ACC112 (cell line): ENCODE measurements around the gene SORBS2.

Experiments used
- H2AFZ ChIP-seq: fragments of 200-600 bp; sonication (generic); one replicate; pipeline ENCODE4 v1.6.0; 2017; ENCODE audit warnings: antibody characterized with exemption, low read length; ENCODE audit not compliant: unreplicated experiment
- H3K27ac ChIP-seq: fragments of 200-600 bp; sonication (generic); 2 replicates; pipeline ENCODE4 v1.5.1; 2014; ENCODE audit warnings: low read depth, mild to moderate bottlenecking, antibody characterized with exemption, low read length, moderate library complexity
- H3K27me3 ChIP-seq: fragments of 200-600 bp; sonication (generic); 2 replicates; pipeline ENCODE4 v1.6.1; 2014; ENCODE audit warnings: mild to moderate bottlenecking, antibody characterized with exemption, low read length, moderate library complexity, mixed read lengths; ENCODE audit not compliant: insufficient read depth
- H3K36me3 ChIP-seq: fragments of 200-600 bp; sonication (generic); 2 replicates; pipeline ENCODE4 v1.6.1; 2016; ENCODE audit warnings: mild to moderate bottlenecking, antibody characterized with exemption, low read length, moderate library complexity, mixed read lengths; ENCODE audit not compliant: insufficient read depth
- H3K4me1 ChIP-seq: fragments of 200-600 bp; sonication (generic); one replicate; pipeline ENCODE4 v1.6.1; 2016; ENCODE audit warnings: low read length, mixed read lengths; ENCODE audit not compliant: insufficient read depth, unreplicated experiment, control insufficient read depth
- H3K4me3 ChIP-seq: fragments of 200-600 bp; sonication (generic); 2 replicates; pipeline ENCODE4 v1.5.1; 2014; ENCODE audit warnings: mild to moderate bottlenecking, low read depth, low read length
- H3K79me2 ChIP-seq: fragments of 200-600 bp; sonication (generic); one replicate; pipeline ENCODE4 v1.6.0; 2016; ENCODE audit warnings: low read length; ENCODE audit not compliant: control insufficient read depth, unreplicated experiment, insufficient read depth

SORBS2 gene

GRCh38 chr4:185602397-185602796 lies 209.6 kb downstream of the SORBS2 start:
- H3K27ac ChIP-seq = no peak overlapping the region

GRCh38 chr4:185600801-185601434 lies 211.1 kb downstream of the SORBS2 start:
- Histone ChIP-seq H3K4me1 (no peaks in the 10 kb centered on the region), H2AFZ (no peak overlapping the region), H3K27ac (no peak overlapping the region), H3K79me2 (no peaks in the 10 kb centered on the region), H3K4me3 (no peak overlapping the region), H3K36me3 (no peaks in the 10 kb centered on the region), H3K27me3 (no peaks in the 10 kb centered on the region)

More at GRCh38 chr4:185602397-185602796, 209.6 kb downstream of the SORBS2 start:
- no peak overlapping the region for H2AFZ ChIP-seq
- H3K4me1 ChIP-seq = no peaks in the 10 kb centered on the region
- no peak overlapping the region for H3K4me3 ChIP-seq
- no peaks in the 10 kb centered on the region for H3K79me2 ChIP-seq
- no peaks in the 10 kb centered on the region for H3K36me3 ChIP-seq
- H3K27me3 ChIP-seq = no peaks in the 10 kb centered on the region

- Histone ChIP-seq H3K27me3 (no peaks in the 10 kb centered on the region), H3K36me3 (no peaks in the 10 kb centered on the region), H3K4me3 (no peak overlapping the region), H3K79me2 (no peaks in the 10 kb centered on the region), H2AFZ (no peak overlapping the region), H3K27ac (no peak overlapping the region), H3K4me1 (no peaks in the 10 kb centered on the region)
Observed at GRCh38 chr4:185599553-185600243, 212.3 kb downstream of the SORBS2 start.

GRCh38 chr4:185598846-185599552 lies 213.0 kb downstream of the SORBS2 start:
- H3K36me3 ChIP-seq = no peaks in the 10 kb centered on the region
- no peak overlapping the region for H3K27ac ChIP-seq
- H3K4me1 ChIP-seq = no peaks in the 10 kb centered on the region
- H2AFZ ChIP-seq = no peak overlapping the region
- H3K27me3 ChIP-seq = no peaks in the 10 kb centered on the region
- H3K4me3 ChIP-seq = no peak overlapping the region
- no peaks in the 10 kb centered on the region for H3K79me2 ChIP-seq

GRCh38 chr4:185597532-185598188 lies 214.3 kb downstream of the SORBS2 start:
- Histone ChIP-seq H3K36me3 (no peaks in the 10 kb centered on the region), H3K27ac (no peak overlapping the region), H3K4me1 (no peaks in the 10 kb centered on the region), H3K79me2 (no peaks in the 10 kb centered on the region), H2AFZ (peak overlapping the region; percentile 27), H3K27me3 (no peaks in the 10 kb centered on the region), H3K4me3 (no peak overlapping the region)

- Histone ChIP-seq H3K4me3 (no peak overlapping the region), H3K79me2 (no peaks in the 10 kb centered on the region), H3K27ac (no peak overlapping the region), H2AFZ (no peak overlapping the region), H3K4me1 (no peaks in the 10 kb centered on the region), H3K36me3 (no peaks in the 10 kb centered on the region), H3K27me3 (no peaks in the 10 kb centered on the region)
Observed at GRCh38 chr4:185592845-185593488, 219.0 kb downstream of the SORBS2 start.

GRCh38 chr4:185592438-185592837 lies 219.6 kb downstream of the SORBS2 start:
- Histone ChIP-seq H3K36me3 (no peaks in the 10 kb centered on the region), H2AFZ (no peak overlapping the region), H3K27ac (no peak overlapping the region), H3K79me2 (no peaks in the 10 kb centered on the region), H3K4me3 (no peak overlapping the region), H3K27me3 (no peaks in the 10 kb centered on the region), H3K4me1 (no peaks in the 10 kb centered on the region)

GRCh38 chr4:185591679-185592141 lies 220.3 kb downstream of the SORBS2 start:
- H3K4me3 ChIP-seq = no peak overlapping the region
- no peaks in the 10 kb centered on the region for H3K79me2 ChIP-seq
- no peaks in the 10 kb centered on the region for H3K36me3 ChIP-seq

GRCh38 chr4:185590982-185591381 lies 221.0 kb downstream of the SORBS2 start:
- H3K36me3 ChIP-seq = no peaks in the 10 kb centered on the region
- no peaks in the 10 kb centered on the region for H3K27me3 ChIP-seq
- H3K4me1 ChIP-seq = no peaks in the 10 kb centered on the region
- H3K4me3 ChIP-seq = no peak overlapping the region
- no peak overlapping the region for H3K27ac ChIP-seq
- H3K79me2 ChIP-seq = no peaks in the 10 kb centered on the region
- no peak overlapping the region for H2AFZ ChIP-seq

More at GRCh38 chr4:185591679-185592141, 220.3 kb downstream of the SORBS2 start:
- Histone ChIP-seq H3K27me3 (no peaks in the 10 kb centered on the region), H3K27ac (no peak overlapping the region), H3K4me1 (no peaks in the 10 kb centered on the region), H2AFZ (no peak overlapping the region)
